HUES6 (cell line): ENCODE data around the gene CHST3.

Experiments used
- H3K27ac ChIP-seq: 2 replicates; pipeline ENCODE4 v1.7.0; 2013; ENCODE audit warnings: low read depth, mild to moderate bottlenecking, low read length, inconsistent platforms
- H3K27me3 ChIP-seq: 2 replicates; pipeline ENCODE4 v1.6.1; 2013; ENCODE audit warnings: low read length; ENCODE audit not compliant: control insufficient read depth, insufficient read depth
- H3K36me3 ChIP-seq: 2 replicates; pipeline ENCODE4 v1.6.1; 2013; ENCODE audit warnings: low read length; ENCODE audit not compliant: control insufficient read depth, insufficient read depth
- H3K4me1 ChIP-seq: 2 replicates; pipeline ENCODE4 v1.6.1; 2013; ENCODE audit warnings: low read length; ENCODE audit not compliant: control insufficient read depth, insufficient read depth
- H3K4me3 ChIP-seq: 2 replicates; pipeline ENCODE4 v1.5.1; 2013; ENCODE audit warnings: low read depth, low read length
- H3K9ac ChIP-seq: one replicate; pipeline ENCODE4 v1.6.1; 2013; ENCODE audit warnings: mild to moderate bottlenecking, low read length
- H3K9me3 ChIP-seq: 2 replicates; pipeline ENCODE4 v1.6.1; 2013; ENCODE audit warnings: low read depth, low read length; ENCODE audit not compliant: control insufficient read depth, insufficient read depth

The CHST3 gene

DNA sequence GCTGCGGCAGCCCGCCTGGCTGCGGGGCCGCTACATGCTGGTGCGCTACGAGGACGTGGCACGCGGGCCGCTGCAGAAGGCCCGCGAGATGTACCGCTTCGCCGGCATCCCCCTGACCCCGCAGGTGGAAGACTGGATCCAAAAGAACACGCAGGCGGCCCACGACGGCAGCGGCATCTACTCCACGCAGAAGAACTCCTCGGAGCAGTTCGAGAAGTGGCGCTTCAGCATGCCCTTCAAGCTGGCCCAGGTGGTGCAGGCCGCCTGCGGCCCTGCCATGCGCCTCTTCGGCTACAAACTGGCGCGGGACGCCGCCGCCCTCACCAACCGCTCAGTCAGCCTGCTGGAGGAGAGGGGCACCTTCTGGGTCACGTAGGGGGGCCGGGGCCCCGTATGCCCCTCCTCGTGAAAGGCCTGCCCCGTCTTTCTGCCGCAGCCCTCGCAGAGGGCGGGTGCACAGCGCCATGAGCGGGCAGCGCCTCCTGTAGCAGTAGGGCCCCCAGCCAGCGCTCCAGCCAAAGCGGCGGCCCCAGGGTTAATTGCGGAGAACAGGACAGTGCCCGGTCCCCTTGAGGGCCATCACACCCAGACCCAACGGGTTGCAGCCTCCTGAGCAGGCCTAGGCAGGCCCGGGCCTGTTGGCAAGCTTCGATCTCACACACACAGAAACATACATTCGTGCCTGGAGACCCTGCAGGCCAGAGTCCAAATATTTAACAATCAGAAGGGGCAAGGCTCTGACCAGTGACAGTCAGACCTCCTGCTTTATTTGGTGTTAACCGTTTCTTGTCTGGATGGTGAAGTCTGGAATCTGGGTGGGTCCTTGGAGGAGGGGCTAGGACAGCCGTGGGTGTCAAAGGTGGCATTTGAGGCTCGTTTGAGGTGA, 44.1 kb downstream of the CHST3 start:
- H3K36me3 ChIP-seq, result peaks cover 7% of the 10 kb centered on the region; the same call in 1 of the 2 replicates
- no peak overlapping the region for H3K9ac ChIP-seq
- H3K4me3 ChIP-seq, result no peak overlapping the region
- no peak overlapping the region for H3K27ac ChIP-seq
- peaks cover 18% of the 10 kb centered on the region; the same call in 1 of the 2 replicates for H3K4me1 ChIP-seq
- no peaks in the 10 kb centered on the region for H3K27me3 ChIP-seq
- H3K9me3 ChIP-seq, result no peaks in the 10 kb centered on the region

DNA sequence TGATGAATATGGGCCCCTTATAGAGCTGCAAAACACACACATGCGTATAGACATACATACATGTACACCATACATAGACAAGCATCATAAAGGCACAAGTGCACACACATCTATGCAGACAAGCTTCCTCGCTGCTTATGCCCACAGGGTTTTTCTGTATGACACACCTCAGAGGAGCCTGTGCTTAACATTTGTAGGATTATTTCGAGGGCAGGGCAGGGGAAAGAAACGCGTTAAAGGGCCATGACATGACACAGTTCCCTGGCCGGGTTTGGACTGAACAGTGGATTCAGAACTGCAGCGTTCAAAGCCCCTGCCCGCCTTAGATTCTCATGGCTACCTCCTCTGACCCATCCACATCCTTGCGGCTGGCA, 44.8 kb downstream of the CHST3 start:
- Histone ChIP-seq H3K9me3 (no peaks in the 10 kb centered on the region), H3K4me1 (peaks cover 18% of the 10 kb centered on the region; the same call in 1 of the 2 replicates), H3K4me3 (no peak overlapping the region), H3K9ac (peak overlapping the region; percentile 13), H3K36me3 (peaks cover 7% of the 10 kb centered on the region; the same call in 1 of the 2 replicates), H3K27me3 (no peaks in the 10 kb centered on the region), H3K27ac (no peak overlapping the region)

DNA sequence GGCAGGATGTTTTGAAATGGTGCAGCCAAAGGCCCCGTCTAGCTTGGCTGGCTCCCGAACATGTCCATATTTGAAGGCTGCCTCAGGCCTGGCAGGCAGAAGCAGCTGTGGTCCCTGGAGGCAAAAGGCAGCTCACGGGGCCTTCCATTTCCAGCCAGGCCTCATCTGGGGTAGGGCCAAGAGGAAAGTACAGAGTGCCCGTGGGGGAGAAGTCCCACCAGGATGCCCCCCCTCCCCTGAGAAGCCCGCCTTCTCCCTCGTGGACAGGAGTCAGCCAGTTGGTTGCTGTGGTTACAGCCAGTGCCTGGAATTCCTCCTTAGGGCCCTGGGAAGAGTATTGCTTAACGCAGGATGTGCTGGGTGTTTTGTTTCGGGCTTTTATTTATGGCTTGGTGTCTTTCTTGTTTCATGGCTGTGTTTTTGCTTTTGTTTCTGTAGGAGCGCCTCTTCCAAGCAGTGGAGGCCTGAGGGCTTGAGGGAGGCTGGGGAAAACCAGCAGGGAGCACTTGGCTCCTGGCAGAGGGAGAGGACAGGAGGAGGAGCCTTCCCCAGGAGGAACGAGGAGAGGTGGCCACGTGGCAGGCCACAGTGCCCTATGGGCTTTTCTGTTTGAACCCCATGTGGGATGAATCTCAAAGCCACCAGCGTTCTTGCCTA, 45.4 kb downstream of the CHST3 start:
- peak overlapping the region; percentile 13 for H3K9ac ChIP-seq
- no peaks in the 10 kb centered on the region for H3K9me3 ChIP-seq

DNA sequence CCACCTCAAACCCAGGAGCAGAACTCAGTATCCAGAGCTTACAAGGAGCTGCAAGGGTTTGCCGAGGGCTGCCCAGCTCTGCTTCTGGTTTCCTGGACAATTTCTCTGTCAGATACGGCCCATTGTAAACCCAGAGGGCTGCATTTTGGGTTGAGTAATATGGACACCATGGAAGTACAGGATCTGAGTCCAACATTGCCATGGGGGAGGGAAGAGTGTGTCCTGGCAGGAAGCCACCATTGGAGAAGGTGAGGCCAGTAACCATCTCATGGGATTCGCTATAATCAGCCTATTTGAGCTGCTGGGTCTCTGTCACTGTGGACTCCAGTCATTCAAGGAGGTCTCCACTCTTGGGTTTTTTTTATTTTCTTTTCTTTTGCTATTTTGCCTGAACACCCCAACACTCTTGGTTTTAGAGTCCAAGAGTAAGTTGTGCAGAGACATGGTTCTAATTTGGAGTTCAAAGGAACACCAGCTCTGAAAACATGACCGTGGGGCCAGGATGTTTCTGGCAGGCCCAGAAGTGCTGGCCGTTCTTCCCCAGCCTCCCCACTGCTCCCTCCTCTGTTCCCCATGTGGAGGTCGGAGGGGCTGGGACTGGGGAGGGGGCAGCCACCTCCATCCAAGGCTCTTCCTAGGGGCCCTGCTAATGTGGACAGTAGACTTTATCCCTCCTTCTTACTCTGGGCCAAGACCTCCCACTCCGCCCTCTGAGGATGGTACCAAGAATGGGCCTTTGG, 46.2 kb downstream of the CHST3 start:
- H3K4me1 ChIP-seq, result peaks cover 18% of the 10 kb centered on the region; the same call in 1 of the 2 replicates
- no peaks in the 10 kb centered on the region for H3K27me3 ChIP-seq
- no peak overlapping the region for H3K9ac ChIP-seq
- H3K36me3 ChIP-seq, result peaks cover 7% of the 10 kb centered on the region; the same call in 1 of the 2 replicates
- H3K4me3 ChIP-seq, result no peak overlapping the region
- no peaks in the 10 kb centered on the region for H3K9me3 ChIP-seq
- no peak overlapping the region for H3K27ac ChIP-seq

More for the DNA sequence above, 45.4 kb downstream of the CHST3 start:
- Histone ChIP-seq H3K4me1 (peaks cover 18% of the 10 kb centered on the region; the same call in 1 of the 2 replicates), H3K4me3 (no peak overlapping the region), H3K27me3 (no peaks in the 10 kb centered on the region), H3K36me3 (peaks cover 7% of the 10 kb centered on the region; the same call in 1 of the 2 replicates), H3K27ac (no peak overlapping the region)

DNA sequence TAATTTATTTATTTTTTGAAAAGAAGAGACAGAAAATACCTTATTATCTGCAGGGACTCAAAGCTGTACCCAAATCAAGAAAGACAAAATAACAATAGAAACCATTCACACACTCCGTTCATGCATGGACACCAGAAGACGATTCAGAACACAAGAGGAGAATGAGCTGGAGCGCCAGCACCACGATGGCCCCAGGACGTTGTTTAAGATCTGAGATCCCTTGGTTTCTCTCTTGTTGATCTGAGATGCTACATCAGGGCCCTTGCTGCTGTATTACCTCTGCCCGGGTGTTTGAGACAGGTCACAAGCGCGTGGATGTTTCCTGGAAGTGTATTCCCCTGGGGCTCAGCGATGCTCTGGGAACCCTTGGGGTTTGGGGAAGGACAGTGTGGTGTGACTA, 46.8 kb downstream of the CHST3 start:
- H3K4me3 ChIP-seq, result no peak overlapping the region
- no peak overlapping the region for H3K27ac ChIP-seq
- H3K4me1 ChIP-seq, result peaks cover 18% of the 10 kb centered on the region; the same call in 1 of the 2 replicates
- H3K9me3 ChIP-seq, result no peaks in the 10 kb centered on the region
- H3K27me3 ChIP-seq, result no peaks in the 10 kb centered on the region
- no peak overlapping the region for H3K9ac ChIP-seq
- H3K36me3 ChIP-seq, result peaks cover 7% of the 10 kb centered on the region; the same call in 1 of the 2 replicates

DNA sequence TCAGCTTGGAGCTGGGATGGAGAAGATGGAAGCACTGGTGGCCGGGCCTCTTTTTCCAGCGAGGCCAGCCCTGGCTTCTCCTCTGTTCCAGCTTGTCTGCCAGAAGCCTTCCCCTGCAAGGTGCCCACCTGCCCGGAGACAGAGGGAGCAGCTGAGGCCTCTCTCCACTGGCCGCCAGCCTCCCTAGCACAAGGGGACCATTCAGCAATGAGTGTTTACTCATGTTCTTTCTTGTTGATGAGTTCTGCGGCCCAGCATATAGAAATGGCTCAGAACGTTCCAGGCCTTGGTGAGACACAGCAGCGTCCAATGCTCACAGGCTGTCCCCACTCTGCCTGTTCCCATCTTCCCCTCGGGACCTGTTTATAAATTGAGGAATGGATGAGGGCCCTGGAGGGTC, 47.3 kb downstream of the CHST3 start:
- Histone ChIP-seq H3K27ac (no peak overlapping the region), H3K9me3 (no peaks in the 10 kb centered on the region), H3K36me3 (peaks cover 7% of the 10 kb centered on the region; the same call in 1 of the 2 replicates), H3K9ac (no peak overlapping the region), H3K4me3 (no peak overlapping the region), H3K4me1 (peaks cover 18% of the 10 kb centered on the region; the same call in 1 of the 2 replicates), H3K27me3 (no peaks in the 10 kb centered on the region)

DNA sequence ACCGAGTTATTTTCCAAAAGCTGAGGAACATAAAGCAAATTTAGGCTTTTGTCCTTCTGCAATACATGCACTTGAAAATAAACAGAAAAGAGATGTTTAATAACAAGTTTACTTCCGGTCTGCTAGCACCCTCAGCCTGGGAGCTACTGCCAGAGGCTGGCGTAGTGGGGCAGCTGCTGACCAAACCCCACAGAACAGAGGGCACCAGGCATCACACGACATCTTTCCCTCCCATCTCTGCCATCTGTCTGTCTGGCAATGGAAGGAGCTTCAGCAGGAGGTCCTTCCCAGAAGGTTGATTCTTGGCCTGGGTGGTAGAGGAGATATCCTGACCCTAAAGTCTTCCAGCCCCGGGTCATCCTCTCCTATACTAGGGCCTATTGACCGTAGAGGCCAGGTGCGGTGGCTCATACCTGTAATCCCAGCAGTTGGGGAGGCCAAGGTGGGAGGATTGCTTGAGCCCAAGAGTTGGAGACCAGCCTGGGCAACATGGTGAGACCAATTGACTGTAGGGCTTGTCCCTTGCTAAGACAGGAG, 47.8 kb downstream of the CHST3 start:
- Histone ChIP-seq H3K4me1 (peaks cover 18% of the 10 kb centered on the region; the same call in 1 of the 2 replicates), H3K9me3 (no peaks in the 10 kb centered on the region), H3K27ac (no peak overlapping the region), H3K27me3 (no peaks in the 10 kb centered on the region), H3K9ac (no peak overlapping the region), H3K36me3 (peaks cover 7% of the 10 kb centered on the region; the same call in 1 of the 2 replicates), H3K4me3 (no peak overlapping the region)

DNA sequence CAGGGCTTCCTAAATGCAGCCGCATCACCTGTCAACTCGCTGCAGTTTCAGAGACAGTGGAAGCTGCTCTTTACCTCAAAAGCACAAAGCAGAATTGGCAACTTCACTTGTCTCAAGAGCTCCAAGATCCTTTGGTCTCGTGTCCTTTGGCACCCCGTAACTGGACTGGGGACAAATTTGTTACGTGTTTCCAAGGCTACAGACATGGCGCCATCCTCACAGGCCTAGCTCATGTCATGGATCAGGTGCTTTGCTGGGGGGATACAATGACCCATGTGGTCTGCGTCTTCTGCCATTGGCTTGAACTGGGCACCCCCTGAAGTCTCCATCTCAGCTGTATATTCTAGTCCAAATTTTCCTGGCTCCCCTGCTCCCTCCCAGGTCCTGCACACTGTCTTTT, 48.6 kb downstream of the CHST3 start:
- no peak overlapping the region for H3K9ac ChIP-seq
- H3K27me3 ChIP-seq, result no peaks in the 10 kb centered on the region
- H3K9me3 ChIP-seq, result no peaks in the 10 kb centered on the region
- 0 out of 2 replicates have a peak, but pooled peaks cover 3% of the 10 kb centered on the region for H3K36me3 ChIP-seq
- no peak overlapping the region for H3K27ac ChIP-seq
- no peak overlapping the region for H3K4me3 ChIP-seq
- peaks cover 18% of the 10 kb centered on the region; the same call in 1 of the 2 replicates for H3K4me1 ChIP-seq

DNA sequence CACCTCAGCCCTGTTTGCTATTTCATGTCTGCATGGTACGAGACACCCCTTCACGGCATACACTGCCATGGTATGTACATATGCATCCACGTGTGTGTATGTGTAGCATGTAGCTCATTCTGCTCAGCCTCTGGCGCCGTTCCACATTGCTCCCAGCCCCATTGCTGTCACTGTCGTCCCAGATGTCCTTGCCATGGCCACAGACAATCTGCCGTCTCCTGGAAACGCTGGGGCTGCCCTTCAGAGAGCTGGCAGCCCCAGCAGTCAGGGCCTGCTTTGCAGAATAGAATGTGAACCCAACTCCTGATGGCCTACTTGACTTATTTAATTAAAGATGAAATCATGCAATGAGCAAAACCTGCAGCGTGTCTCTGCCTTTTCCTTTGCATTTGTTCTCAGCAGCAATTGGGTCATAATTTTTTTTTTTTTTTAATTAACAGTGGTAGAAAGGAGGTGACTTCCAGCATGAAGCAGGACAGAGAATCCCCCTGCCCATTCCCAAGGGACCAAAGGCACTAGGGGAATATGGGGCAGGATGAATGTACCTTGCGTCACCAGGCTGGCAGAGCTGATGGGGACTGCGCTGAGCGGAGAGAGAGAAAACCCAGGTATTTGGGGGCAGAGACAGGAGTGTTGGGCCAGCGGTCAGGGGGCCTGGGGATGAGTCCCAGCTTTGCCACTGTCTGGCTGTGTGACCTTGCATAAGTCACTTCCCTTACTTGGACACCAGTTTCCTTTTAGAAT, 49.2 kb downstream of the CHST3 start:
- Histone ChIP-seq H3K36me3 (0 out of 2 replicates have a peak, but pooled peaks cover 3% of the 10 kb centered on the region), H3K27ac (no peak overlapping the region), H3K4me3 (no peak overlapping the region), H3K9me3 (no peaks in the 10 kb centered on the region), H3K27me3 (no peaks in the 10 kb centered on the region), H3K9ac (no peak overlapping the region), H3K4me1 (peaks cover 18% of the 10 kb centered on the region; the same call in 1 of the 2 replicates)

DNA sequence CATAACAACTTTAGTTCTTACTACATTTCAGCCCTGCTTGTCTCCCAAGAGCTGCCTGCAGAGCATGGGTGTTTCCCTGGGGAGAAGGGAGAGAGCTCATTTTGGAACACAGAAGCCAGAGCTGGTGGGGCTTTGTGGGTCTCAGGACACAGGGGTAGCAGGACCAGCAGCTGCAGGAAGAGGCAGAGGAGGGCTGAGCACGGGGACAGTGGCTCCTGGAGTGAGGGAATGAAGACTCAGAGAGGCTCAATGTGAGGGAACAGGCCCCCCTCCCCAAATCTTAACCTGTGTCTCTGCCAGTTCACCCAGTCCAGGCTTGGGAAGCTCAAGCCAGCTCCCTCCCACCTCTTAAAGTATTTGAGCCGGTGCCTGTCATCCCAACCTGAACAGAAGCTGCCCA, 50.0 kb downstream of the CHST3 start:
- H3K4me1 ChIP-seq, result peaks cover 11% of the 10 kb centered on the region; the same call in 1 of the 2 replicates
- H3K9me3 ChIP-seq, result no peaks in the 10 kb centered on the region
- no peak overlapping the region for H3K9ac ChIP-seq
- H3K27me3 ChIP-seq, result no peaks in the 10 kb centered on the region
- H3K4me3 ChIP-seq, result no peak overlapping the region
- no peak overlapping the region for H3K27ac ChIP-seq
- H3K36me3 ChIP-seq, result no peaks in the 10 kb centered on the region
